ENCODE data around the gene PHLPP2.

Gene PHLPP2

GRCh38 chr16:71666264-71666663 is 58.2 kb downstream of the PHLPP2 start:
- DNase-seq, result no peak
- Histone ChIP-seq H3K36me3 (replicated peaks) (peaks cover 21% of the 10 kb centered on the region), H3K27me3 (replicated peaks) (no peaks in the 10 kb centered on the region), H3K27ac (no peak overlapping the region), H3K4me3 (ENCODE audit: low read depth, low read length) (no peak overlapping the region)
- TF ChIP-seq CTCF (IDR thresholded peaks at IDR 0.05; ENCODE audit: low read depth, low read length, missing control alignments), result no peak
- in situ Hi-C loops (cut with HindIII; ENCODE audit: low pct_ligation_motif_present, low sequenced_read_pairs), result no loop called here

- in situ Hi-C loops (cut with HindIII; ENCODE audit: low pct_ligation_motif_present, low sequenced_read_pairs), result no loop called here
- no peak for TF ChIP-seq CTCF (IDR thresholded peaks at IDR 0.05; ENCODE audit: low read depth, low read length, missing control alignments)
- H3K4me3 ChIP-seq (ENCODE audit: low read depth, low read length), result no peak overlapping the region
- peaks cover 33% of the 10 kb centered on the region for H3K36me3 ChIP-seq (replicated peaks)
- H3K27ac ChIP-seq, result no peak overlapping the region
- DNase-seq, result no peak
- no peaks in the 10 kb centered on the region for H3K27me3 ChIP-seq (replicated peaks)
Observed at GRCh38 chr16:71659471-71659870, 65.0 kb downstream of the PHLPP2 start.

GRCh38 chr16:71658771-71659170 is 65.7 kb downstream of the PHLPP2 start:
- no peak for DNase-seq
- no peak for TF ChIP-seq CTCF (IDR thresholded peaks at IDR 0.05; ENCODE audit: low read depth, low read length, missing control alignments)
- H3K36me3 ChIP-seq (replicated peaks), result peaks cover 36% of the 10 kb centered on the region
- no peak overlapping the region for H3K4me3 ChIP-seq (ENCODE audit: low read depth, low read length)
- in situ Hi-C loops (cut with HindIII; ENCODE audit: low pct_ligation_motif_present, low sequenced_read_pairs), result no loop called here
- H3K27ac ChIP-seq, result no peak overlapping the region
- H3K27me3 ChIP-seq (replicated peaks), result no peaks in the 10 kb centered on the region

- peaks cover 12% of the 10 kb centered on the region for H3K36me3 ChIP-seq (replicated peaks)
- H3K27me3 ChIP-seq (replicated peaks), result no peaks in the 10 kb centered on the region
- TF ChIP-seq CTCF (IDR thresholded peaks at IDR 0.05; ENCODE audit: low read depth, low read length, missing control alignments), result no peak
- no peak overlapping the region for H3K27ac ChIP-seq
- DNase-seq, result no peak
- H3K4me3 ChIP-seq (ENCODE audit: low read depth, low read length), result no peak overlapping the region
- in situ Hi-C loops (cut with HindIII; ENCODE audit: low pct_ligation_motif_present, low sequenced_read_pairs), result no loop called here
Observed at GRCh38 chr16:71649704-71650103, 74.8 kb downstream of the PHLPP2 start.

GRCh38 chr16:71648921-71649320 is 75.6 kb downstream of the PHLPP2 start:
- in situ Hi-C loops (cut with HindIII; ENCODE audit: low pct_ligation_motif_present, low sequenced_read_pairs), result no loop called here
- Histone ChIP-seq H3K36me3 (replicated peaks) (peaks cover 5% of the 10 kb centered on the region), H3K27ac (no peak overlapping the region), H3K27me3 (replicated peaks) (no peaks in the 10 kb centered on the region), H3K4me3 (ENCODE audit: low read depth, low read length) (no peak overlapping the region)
- DNase-seq, result no peak
- peak; percentile 67 for TF ChIP-seq CTCF (IDR thresholded peaks at IDR 0.05; ENCODE audit: low read depth, low read length, missing control alignments)

- H3K36me3 ChIP-seq (replicated peaks), result peaks cover 5% of the 10 kb centered on the region
- in situ Hi-C loops (cut with HindIII; ENCODE audit: low pct_ligation_motif_present, low sequenced_read_pairs), result no loop called here
- no peak for TF ChIP-seq CTCF (IDR thresholded peaks at IDR 0.05; ENCODE audit: low read depth, low read length, missing control alignments)
Observed at GRCh38 chr16:71648162-71648561, 76.3 kb downstream of the PHLPP2 start.

More at GRCh38 chr16:71648162-71648561, 76.3 kb downstream of the PHLPP2 start:
- H3K4me3 ChIP-seq (ENCODE audit: low read depth, low read length), result no peak overlapping the region
- no peak for DNase-seq
- no peaks in the 10 kb centered on the region for H3K27me3 ChIP-seq (replicated peaks)
- no peak overlapping the region for H3K27ac ChIP-seq

All from brain microvascular endothelial cell (primary cell).